Heart left ventricle (tissue), 16 donors: ENCODE measurements around the gene ENTPD8. TPM values are rescaled to one million over a fixed set of nuclear protein-coding genes. Genes with fewer than 3 reads are reported as not detected.
A peak's percentile ranks its signal among the peaks of the same experiment; 100 is the strongest.

ENCODE experiments used
- ATAC-seq, 4 donors: fragments of 200-7000 bp; cut with Tn5 transposase; one replicate each; pipeline ENCODE4 v1.9.1; 2020 to 2022; ENCODE audit warnings: moderate library complexity in 4 of 4, mild to moderate bottlenecking in 3 of 4, moderate number of reproducible peaks in 1 of 4
- DNase-seq, 5 donors: peaks; one replicate each; pipeline ENCODE4 v3.0.0-alpha.2; 2020
- H3K27ac ChIP-seq, 12 donors: fragments of 200-600 bp; sonication (generic) in 4 of 12; one replicate each; pipeline versions ENCODE4 v1.5.0 to v1.8.0; 2016 to 2022; ENCODE audit warnings: mild to moderate bottlenecking in 2 of 12
- H3K27me3 ChIP-seq, 9 donors: fragments of 200-600 bp; sonication (generic) in 2 of 9; one replicate each; pipeline versions ENCODE4 v1.5.1 to v1.8.0; 2016 to 2022; ENCODE audit warnings: mild to moderate bottlenecking in 3 of 9
- H3K36me3 ChIP-seq, 9 donors: fragments of 200-600 bp; sonication (generic) in 2 of 9; one replicate each; pipeline versions ENCODE4 v1.5.0 to v1.8.0; 2018 to 2022; ENCODE audit warnings: mild to moderate bottlenecking in 2 of 9
- H3K4me1 ChIP-seq, 12 donors: fragments of 200-600 bp; sonication (generic) in 4 of 12; one replicate each; pipeline versions ENCODE4 v1.5.0 to v1.8.0; 2016 to 2022; ENCODE audit warnings: mild to moderate bottlenecking in 3 of 12
- H3K4me3 ChIP-seq, 12 donors: fragments of 200-600 bp; sonication (generic) in 4 of 12; one replicate each; pipeline versions ENCODE4 v1.5.0 to v1.8.0; 2017 to 2022; ENCODE audit warnings: mild to moderate bottlenecking in 9 of 12, moderate library complexity in 4 of 12
- H3K9me3 ChIP-seq, 12 donors: fragments of 200-600 bp; sonication (generic) in 4 of 12; one replicate each; pipeline versions ENCODE4 v1.5.0 to v1.8.0; 2016 to 2022; ENCODE audit warnings: mild to moderate bottlenecking in 1 of 12
- CTCF ChIP-seq, 12 donors: fragments of 200-600 bp; sonication (generic) in 4 of 12; IDR thresholded peaks; one replicate each; pipeline versions ENCODE4 v1.5.0 to v1.8.0; 2018 to 2022; ENCODE audit warnings: antibody characterized with exemption in 12 of 12, mild to moderate bottlenecking in 5 of 12
- POLR2A ChIP-seq, 2 donors: fragments of 450-650 bp; IDR thresholded peaks; one replicate each; pipeline ENCODE4 v1.6.1; 2017; ENCODE audit warnings: antibody characterized with exemption in 2 of 2, mild to moderate bottlenecking in 2 of 2, moderate library complexity in 2 of 2
- WGBS, 4 donors: extraction: QIAGEN DNeasy Blood & Tissue Kit in 2 of 4; methylation state at CpG; one replicate each; pipeline versions ENCODE4 v1.1.5 to v1.1.7; 2013 to 2018; 5-methylcytosine and 5-hydroxymethylcytosine counted together
- intact Hi-C, 10 donors: fragments of 100-400 bp; cut with DNase I; formaldehyde crosslinking; loops; one replicate each; pipeline versions ENCODE4 v1.11.1 to v1.14.2; 2022
- polyA plus RNA-seq, 2 donors: library from polyadenylated mRNA; stranded (reverse); fragments of 200-250 nt; gene quantifications; one replicate each; pipeline ENCODE4 v1.2.3, GENCODE V29; 2013
- total RNA-seq, 9 donors: library from RNA; depleted of rRNA in 2 of 9; stranded (reverse); fragments of >200 nt in 2 of 9; fragmentation: NEBNext Ultra II Directional in 3 of 9; extraction: Animal tissue kit (Norgen Biotek cat#: 25700) in 3 of 9; gene quantifications; one replicate each; pipeline versions ENCODE4 v1.1.0 to v1.2.4, GENCODE V29; 2016 to 2023
- donor health status: ischemic (EF 13 %, LVEDD 7.1; RV severe dilation, severe dysfunction).
- donor health status: healthy with polysubstance abuse.
- donor health status: DM: no; HTN: yes; CAD: no.
- donor health status: DM: no; HTN: no; CAD: no.
- donor health status: ischemic (EF 25% LVEDD 6.9; RV normal size, moderate dysfunction).
- donor health status: ischemic (EF 25% LVEDD 5.7; RV mildly dilated, moderate dysfunction).
- donor health status: healthy.
- donor health status: DM: yes; HTN: yes; CAD: no.
- donor health status: ischemic (EF 35%, LVEDD 5.7; RV mildly dilated, moderate dysfunction).
- donor health status: nonischemic (EF 11% LVEDD 7.7; RV severe dilation, severe dysfunction).
- donor health status: DM: yes; HTN: yes; CAD: no.
- donor health status: PGD.
- donor health status: ischemic (EF 29% LVEDD 5.4; RV normal size, mild dysfunction).
- donor health status: nonischemic (EF 23%, LVEDD 6.1; RV moderate dilation, normal function).

The ENTPD8 gene
- total and polyA plus RNA-seq, 11 donors = not detected

- H3K4me3 ChIP-seq = no peak overlapping the region
- H3K4me1 ChIP-seq = peaks cover 0 to 11% (median 4%) of the 10 kb centered on the region in 12 donors
- ATAC-seq (no peak), DNase-seq (peak in 3 of 5 donors; percentile 11 to 40 (median 12))
- 76 to 88% (median 83%) methylated on average over 8 to 22 of the region's 22 CpGs for WGBS, 4 donors
- H3K27ac ChIP-seq = no peak overlapping the region
- TF ChIP-seq CTCF (IDR thresholded peaks at IDR 0.05) (no peak), POLR2A (IDR thresholded peaks at IDR 0.05) (no peak)
- H3K27me3 ChIP-seq = peaks cover 0 to 26% (median 8%) of the 10 kb centered on the region in 9 donors
- H3K36me3 ChIP-seq = no peaks in the 10 kb centered on the region
- intact Hi-C loops = no loop called here
- H3K9me3 ChIP-seq = no peaks in the 10 kb centered on the region
Observed at GRCh38 chr9:137438591-137439157, 2.5 kb downstream of the ENTPD8 start.

- H3K4me1 ChIP-seq = peaks cover 0 to 11% (median 4%) of the 10 kb centered on the region in 12 donors
- peaks cover 0 to 26% (median 8%) of the 10 kb centered on the region in 9 donors for H3K27me3 ChIP-seq
- TF ChIP-seq CTCF (IDR thresholded peaks at IDR 0.05) (no peak), POLR2A (IDR thresholded peaks at IDR 0.05) (no peak)
- H3K4me3 ChIP-seq = no peak overlapping the region
- no peak overlapping the region for H3K27ac ChIP-seq
- intact Hi-C loops = no loop called here
- no peak for ATAC-seq
- peak in 2 of 5 donors; percentile 20 to 52 for DNase-seq
- no peaks in the 10 kb centered on the region for H3K36me3 ChIP-seq
- no peaks in the 10 kb centered on the region for H3K9me3 ChIP-seq
- 76 to 83% (median 82%) methylated on average over 30 to 40 of the region's 40 CpGs for WGBS, 4 donors
Observed at GRCh38 chr9:137437691-137438590, 3.2 kb downstream of the ENTPD8 start.

- 81 to 86% (median 84%) methylated on average over 15 to 24 of the region's 24 CpGs for WGBS, 4 donors
- Histone ChIP-seq H3K4me1 (peaks cover 0 to 9% (median 3%) of the 10 kb centered on the region in 12 donors), H3K9me3 (no peaks in the 10 kb centered on the region), H3K36me3 (no peaks in the 10 kb centered on the region), H3K27me3 (peaks cover 0 to 17% (median 5%) of the 10 kb centered on the region in 9 donors), H3K27ac (no peak overlapping the region), H3K4me3 (no peak overlapping the region)
- intact Hi-C loops = no loop called here
- DNase-seq (peak in 3 of 5 donors; percentile 23 to 38 (median 24)), ATAC-seq (no peak)
- TF ChIP-seq CTCF (IDR thresholded peaks at IDR 0.05) (no peak), POLR2A (IDR thresholded peaks at IDR 0.05) (no peak)
Observed at GRCh38 chr9:137436761-137437600, 4.2 kb downstream of the ENTPD8 start.
